Neural progenitor cell (in vitro differentiated cells): ENCODE measurements around the gene PAQR4.

Experiments used
- EZH2 ChIP-seq: fragments of 200-600 bp; sonication (generic); IDR thresholded peaks from 2 replicates; pipeline ENCODE4 v1.6.1; 2017; ENCODE audit warnings: antibody characterized with exemption, mild to moderate bottlenecking, moderate library complexity
- EZH2phosphoT487 ChIP-seq: fragments of 200-600 bp; sonication (generic); IDR thresholded peaks from 2 replicates; pipeline ENCODE4 v1.6.1; 2017; ENCODE audit warnings: antibody characterized with exemption
- TF ChIP-seq, protein P1 (sequence below): fragments of 200-600 bp; sonication (generic); IDR thresholded peaks from 2 replicates; pipeline ENCODE4 v1.5.1; 2017; ENCODE audit warnings: antibody characterized with exemption, mild to moderate bottlenecking

DNA sequence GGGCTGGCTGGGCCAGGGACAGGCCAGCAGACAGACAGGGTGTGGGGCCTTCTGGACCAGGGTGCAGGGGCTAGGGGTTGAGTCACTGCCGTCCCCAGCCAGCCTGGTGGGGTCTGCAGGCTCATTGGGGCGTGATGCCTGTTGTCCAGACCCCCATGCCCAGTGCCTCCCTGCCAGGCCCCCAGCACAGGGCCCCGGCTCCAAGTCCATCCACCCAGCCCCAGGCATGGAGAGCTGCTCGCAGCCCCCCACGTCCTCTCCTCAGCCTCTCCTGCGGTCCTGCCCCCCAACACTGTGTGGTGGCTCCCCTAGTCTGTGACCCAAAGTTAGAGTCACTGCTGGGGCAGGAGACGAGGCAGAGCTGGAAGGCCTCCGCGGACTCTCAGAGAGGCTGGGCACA, 18.1 kb downstream of the PAQR4 start:
- TF ChIP-seq, protein P1, sequence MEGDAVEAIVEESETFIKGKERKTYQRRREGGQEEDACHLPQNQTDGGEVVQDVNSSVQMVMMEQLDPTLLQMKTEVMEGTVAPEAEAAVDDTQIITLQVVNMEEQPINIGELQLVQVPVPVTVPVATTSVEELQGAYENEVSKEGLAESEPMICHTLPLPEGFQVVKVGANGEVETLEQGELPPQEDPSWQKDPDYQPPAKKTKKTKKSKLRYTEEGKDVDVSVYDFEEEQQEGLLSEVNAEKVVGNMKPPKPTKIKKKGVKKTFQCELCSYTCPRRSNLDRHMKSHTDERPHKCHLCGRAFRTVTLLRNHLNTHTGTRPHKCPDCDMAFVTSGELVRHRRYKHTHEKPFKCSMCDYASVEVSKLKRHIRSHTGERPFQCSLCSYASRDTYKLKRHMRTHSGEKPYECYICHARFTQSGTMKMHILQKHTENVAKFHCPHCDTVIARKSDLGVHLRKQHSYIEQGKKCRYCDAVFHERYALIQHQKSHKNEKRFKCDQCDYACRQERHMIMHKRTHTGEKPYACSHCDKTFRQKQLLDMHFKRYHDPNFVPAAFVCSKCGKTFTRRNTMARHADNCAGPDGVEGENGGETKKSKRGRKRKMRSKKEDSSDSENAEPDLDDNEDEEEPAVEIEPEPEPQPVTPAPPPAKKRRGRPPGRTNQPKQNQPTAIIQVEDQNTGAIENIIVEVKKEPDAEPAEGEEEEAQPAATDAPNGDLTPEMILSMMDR: no peak
- no peak for TF ChIP-seq EZH2
- TF ChIP-seq EZH2phosphoT487: no peak
